Measurements from ENCODE around the gene PNMA8B.

PNMA8B gene

GRCh38 chr19:46469541-46470185, 26.0 kb downstream of the PNMA8B start:
- DNase-seq: no peak
- no peak overlapping the region for H2AFZ ChIP-seq (ENCODE audit: low read depth, low read length)
- H3K27me3 ChIP-seq (ENCODE audit: control insufficient read depth in 1 of 2, insufficient read depth in 1 of 2, low read length in 2 of 2): no peaks in the 10 kb centered on the region
- H2BK5ac ChIP-seq (ENCODE audit: low read depth, low read length, poor library complexity, severe bottlenecking): no peak overlapping the region
- no peak overlapping the region for H2BK120ac ChIP-seq (ENCODE audit: low read depth, low read length)
- no peak overlapping the region for H2BK12ac ChIP-seq (ENCODE audit: low read length in 2 of 2)
- H3K14ac ChIP-seq (ENCODE audit: low read length in 2 of 2): no peak overlapping the region
- H3K4me2 ChIP-seq (ENCODE audit: low read length, poor library complexity, severe bottlenecking): no peak overlapping the region
- H3K4ac ChIP-seq (ENCODE audit: low read depth in 1 of 2, low read length in 2 of 2): no peak overlapping the region
- no peak overlapping the region for H4K8ac ChIP-seq (ENCODE audit: low read length)
- H3K79me1 ChIP-seq (replicated peaks; ENCODE audit: low read length, poor library complexity, severe bottlenecking): peaks cover 19% of the 10 kb centered on the region
- H3K9me3 ChIP-seq (ENCODE audit: control insufficient read depth, low read length): no peaks in the 10 kb centered on the region
- H3K36me3 ChIP-seq (ENCODE audit: control insufficient read depth in 1 of 2, insufficient read depth in 2 of 2, low read depth in 1 of 2, low read length in 2 of 2): peaks cover 0 to 24% of the 10 kb centered on the region in 2 experiments
- H3K9ac ChIP-seq (ENCODE audit: low read length): no peak overlapping the region
- no peak overlapping the region for H2BK15ac ChIP-seq (ENCODE audit: low read depth, poor library complexity, severe bottlenecking)
- H3K23ac ChIP-seq (ENCODE audit: low read length in 2 of 2): no peak overlapping the region
- no peak overlapping the region for H3K4me3 ChIP-seq (ENCODE audit: insufficient read depth in 1 of 2, low read depth in 1 of 2, low read length in 2 of 2)
- no peak overlapping the region for H4K91ac ChIP-seq (ENCODE audit: low read length)
- H3K18ac ChIP-seq (ENCODE audit: low read depth in 1 of 2, low read length in 2 of 2): no peak overlapping the region
- H3K4me1 ChIP-seq (ENCODE audit: control insufficient read depth, insufficient read depth, low read depth, low read length): peaks cover 21% of the 10 kb centered on the region
- over 99% methylated on average over 18 of the region's 18 CpGs for WGBS
- no peak overlapping the region for H2AK5ac ChIP-seq (ENCODE audit: low read length, severe bottlenecking)
- H3K27ac ChIP-seq (ENCODE audit: low read length, poor library complexity, severe bottlenecking): no peak overlapping the region

- peaks cover 0 to 24% of the 10 kb centered on the region in 2 experiments for H3K36me3 ChIP-seq (ENCODE audit: control insufficient read depth in 1 of 2, insufficient read depth in 2 of 2, low read depth in 1 of 2, low read length in 2 of 2)
- no peak overlapping the region for H2BK12ac ChIP-seq (ENCODE audit: low read length in 2 of 2)
- H2BK15ac ChIP-seq (ENCODE audit: low read depth, poor library complexity, severe bottlenecking): no peak overlapping the region
- H2BK120ac ChIP-seq (ENCODE audit: low read depth, low read length): no peak overlapping the region
- H3K79me1 ChIP-seq (replicated peaks; ENCODE audit: low read length, poor library complexity, severe bottlenecking): peaks cover 17% of the 10 kb centered on the region
- H2BK5ac ChIP-seq (ENCODE audit: low read depth, low read length, poor library complexity, severe bottlenecking): no peak overlapping the region
- H3K4me3 ChIP-seq (ENCODE audit: insufficient read depth in 1 of 2, low read depth in 1 of 2, low read length in 2 of 2): peak overlapping the region in 1 of 2 experiments; percentile 59
- H4K91ac ChIP-seq (ENCODE audit: low read length): no peak overlapping the region
- no peak overlapping the region for H3K18ac ChIP-seq (ENCODE audit: low read depth in 1 of 2, low read length in 2 of 2)
- H3K27me3 ChIP-seq (ENCODE audit: control insufficient read depth in 1 of 2, insufficient read depth in 1 of 2, low read length in 2 of 2): no peaks in the 10 kb centered on the region
- H3K23ac ChIP-seq (ENCODE audit: low read length in 2 of 2): no peak overlapping the region
- no peak overlapping the region for H3K4me2 ChIP-seq (ENCODE audit: low read length, poor library complexity, severe bottlenecking)
- DNase-seq: peak; percentile 56
- peaks cover 20% of the 10 kb centered on the region for H3K4me1 ChIP-seq (ENCODE audit: control insufficient read depth, insufficient read depth, low read depth, low read length)
- H4K8ac ChIP-seq (ENCODE audit: low read length): no peak overlapping the region
- H3K9me3 ChIP-seq (ENCODE audit: control insufficient read depth, low read length): no peaks in the 10 kb centered on the region
- H2AK5ac ChIP-seq (ENCODE audit: low read length, severe bottlenecking): no peak overlapping the region
- 80% methylated on average over 15 of the region's 15 CpGs for WGBS
- no peak overlapping the region for H3K4ac ChIP-seq (ENCODE audit: low read depth in 1 of 2, low read length in 2 of 2)
- H3K27ac ChIP-seq (ENCODE audit: low read length, poor library complexity, severe bottlenecking): peak overlapping the region; percentile 38
- no peak overlapping the region for H2AFZ ChIP-seq (ENCODE audit: low read depth, low read length)
- no peak overlapping the region for H3K14ac ChIP-seq (ENCODE audit: low read length in 2 of 2)
- peak overlapping the region; percentile 74 for H3K9ac ChIP-seq (ENCODE audit: low read length)
Observed at GRCh38 chr19:46466536-46467196, 29.0 kb downstream of the PNMA8B start.

GRCh38 chr19:46463516-46463915, 32.2 kb downstream of the PNMA8B start:
- Histone ChIP-seq H2AFZ (ENCODE audit: low read depth, low read length) (no peak overlapping the region), H3K27ac (ENCODE audit: low read length, poor library complexity, severe bottlenecking) (no peak overlapping the region), H2AK5ac (ENCODE audit: low read length, severe bottlenecking) (no peak overlapping the region), H3K4ac (ENCODE audit: low read depth in 1 of 2, low read length in 2 of 2) (no peak overlapping the region), H3K4me2 (ENCODE audit: low read length, poor library complexity, severe bottlenecking) (no peak overlapping the region), H2BK120ac (ENCODE audit: low read depth, low read length) (no peak overlapping the region), H3K36me3 (ENCODE audit: control insufficient read depth in 1 of 2, insufficient read depth in 2 of 2, low read depth in 1 of 2, low read length in 2 of 2) (peaks cover 0 to 15% of the 10 kb centered on the region in 2 experiments), H3K18ac (ENCODE audit: low read depth in 1 of 2, low read length in 2 of 2) (no peak overlapping the region), H3K23ac (ENCODE audit: low read length in 2 of 2) (no peak overlapping the region), H3K27me3 (ENCODE audit: control insufficient read depth in 1 of 2, insufficient read depth in 1 of 2, low read length in 2 of 2) (no peaks in the 10 kb centered on the region), H3K9ac (ENCODE audit: low read length) (no peak overlapping the region), H3K4me3 (ENCODE audit: insufficient read depth in 1 of 2, low read depth in 1 of 2, low read length in 2 of 2) (no peak overlapping the region), H3K79me1 (replicated peaks; ENCODE audit: low read length, poor library complexity, severe bottlenecking) (no peaks in the 10 kb centered on the region), H3K9me3 (ENCODE audit: control insufficient read depth, low read length) (no peaks in the 10 kb centered on the region), H2BK15ac (ENCODE audit: low read depth, poor library complexity, severe bottlenecking) (no peak overlapping the region), H2BK12ac (ENCODE audit: low read length in 2 of 2) (no peak overlapping the region), H3K14ac (ENCODE audit: low read length in 2 of 2) (no peak overlapping the region), H3K4me1 (ENCODE audit: control insufficient read depth, insufficient read depth, low read depth, low read length) (peaks cover 2% of the 10 kb centered on the region), H2BK5ac (ENCODE audit: low read depth, low read length, poor library complexity, severe bottlenecking) (no peak overlapping the region), H4K91ac (ENCODE audit: low read length) (no peak overlapping the region), H4K8ac (ENCODE audit: low read length) (no peak overlapping the region)
- no CpG with 5 or more reads among the region's 7 CpGs for WGBS
- DNase-seq: no peak

GRCh38 chr19:46461537-46461936, 34.1 kb downstream of the PNMA8B start:
- no peak overlapping the region for H2AK5ac ChIP-seq (ENCODE audit: low read length, severe bottlenecking)
- peaks cover 0 to 2% of the 10 kb centered on the region in 2 experiments for H3K36me3 ChIP-seq (ENCODE audit: control insufficient read depth in 1 of 2, insufficient read depth in 2 of 2, low read depth in 1 of 2, low read length in 2 of 2)
- no peak overlapping the region for H2BK120ac ChIP-seq (ENCODE audit: low read depth, low read length)
- no peak overlapping the region for H2BK5ac ChIP-seq (ENCODE audit: low read depth, low read length, poor library complexity, severe bottlenecking)
- no peak overlapping the region for H3K14ac ChIP-seq (ENCODE audit: low read length in 2 of 2)
- H3K4me1 ChIP-seq (ENCODE audit: control insufficient read depth, insufficient read depth, low read depth, low read length): no peaks in the 10 kb centered on the region
- H3K79me1 ChIP-seq (replicated peaks; ENCODE audit: low read length, poor library complexity, severe bottlenecking): no peaks in the 10 kb centered on the region
- no peak overlapping the region for H4K91ac ChIP-seq (ENCODE audit: low read length)
- H4K8ac ChIP-seq (ENCODE audit: low read length): no peak overlapping the region
- H3K23ac ChIP-seq (ENCODE audit: low read length in 2 of 2): no peak overlapping the region
- H3K9me3 ChIP-seq (ENCODE audit: control insufficient read depth, low read length): no peaks in the 10 kb centered on the region
- DNase-seq: no peak
- no peak overlapping the region for H3K4me3 ChIP-seq (ENCODE audit: insufficient read depth in 1 of 2, low read depth in 1 of 2, low read length in 2 of 2)
- H3K9ac ChIP-seq (ENCODE audit: low read length): no peak overlapping the region
- no peak overlapping the region for H2AFZ ChIP-seq (ENCODE audit: low read depth, low read length)
- no peak overlapping the region for H3K4ac ChIP-seq (ENCODE audit: low read depth in 1 of 2, low read length in 2 of 2)
- H3K4me2 ChIP-seq (ENCODE audit: low read length, poor library complexity, severe bottlenecking): no peak overlapping the region
- WGBS: 100% methylated on average over 2 of the region's 2 CpGs
- H3K27ac ChIP-seq (ENCODE audit: low read length, poor library complexity, severe bottlenecking): no peak overlapping the region
- H3K27me3 ChIP-seq (ENCODE audit: control insufficient read depth in 1 of 2, insufficient read depth in 1 of 2, low read length in 2 of 2): no peaks in the 10 kb centered on the region
- H3K18ac ChIP-seq (ENCODE audit: low read depth in 1 of 2, low read length in 2 of 2): no peak overlapping the region
- H2BK15ac ChIP-seq (ENCODE audit: low read depth, poor library complexity, severe bottlenecking): no peak overlapping the region
- no peak overlapping the region for H2BK12ac ChIP-seq (ENCODE audit: low read length in 2 of 2)
